Stomach (tissue), 4 donors: Measurements from ENCODE around the gene BMPR1B.

Source experiments
- POLR2AphosphoS5 ChIP-seq, 3 donors: sonication (generic); formaldehyde crosslinking; IDR thresholded peaks; one replicate each; pipeline ENCODE4 v1.6.1; 2016; ENCODE audit warnings: antibody characterized with exemption in 3 of 3
- TF ChIP-seq, protein P1 (sequence below), 7 experiments: fragments of 450-650 bp in 4 of 7; fragments of 200-600 bp in 3 of 7; sonication (generic) in 3 of 7; IDR thresholded peaks; one replicate each; pipeline ENCODE4 v1.5.1; 2016 to 2019; ENCODE audit warnings: antibody characterized with exemption in 7 of 7, control low read depth in 2 of 7, mild to moderate bottlenecking in 1 of 7

DNA sequence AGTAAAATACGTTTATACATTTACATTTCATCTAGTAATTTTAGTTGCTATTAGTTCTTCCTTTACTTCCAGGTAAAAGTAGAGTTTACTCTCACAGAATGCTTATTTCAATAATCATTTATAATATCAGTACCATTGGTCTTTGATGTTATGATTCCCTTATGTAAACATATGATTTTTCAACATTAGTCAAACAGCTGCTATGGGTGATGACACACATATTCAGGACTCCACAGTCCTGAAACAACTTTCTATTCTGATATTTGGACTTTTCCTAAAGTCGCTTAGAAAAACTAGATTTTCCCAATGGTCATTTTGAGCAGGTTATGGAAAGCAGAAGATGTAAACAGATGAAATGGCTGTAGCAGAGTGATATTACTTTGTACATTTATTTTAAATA, 421.2 kb downstream of the BMPR1B start:
- TF ChIP-seq, protein P1, sequence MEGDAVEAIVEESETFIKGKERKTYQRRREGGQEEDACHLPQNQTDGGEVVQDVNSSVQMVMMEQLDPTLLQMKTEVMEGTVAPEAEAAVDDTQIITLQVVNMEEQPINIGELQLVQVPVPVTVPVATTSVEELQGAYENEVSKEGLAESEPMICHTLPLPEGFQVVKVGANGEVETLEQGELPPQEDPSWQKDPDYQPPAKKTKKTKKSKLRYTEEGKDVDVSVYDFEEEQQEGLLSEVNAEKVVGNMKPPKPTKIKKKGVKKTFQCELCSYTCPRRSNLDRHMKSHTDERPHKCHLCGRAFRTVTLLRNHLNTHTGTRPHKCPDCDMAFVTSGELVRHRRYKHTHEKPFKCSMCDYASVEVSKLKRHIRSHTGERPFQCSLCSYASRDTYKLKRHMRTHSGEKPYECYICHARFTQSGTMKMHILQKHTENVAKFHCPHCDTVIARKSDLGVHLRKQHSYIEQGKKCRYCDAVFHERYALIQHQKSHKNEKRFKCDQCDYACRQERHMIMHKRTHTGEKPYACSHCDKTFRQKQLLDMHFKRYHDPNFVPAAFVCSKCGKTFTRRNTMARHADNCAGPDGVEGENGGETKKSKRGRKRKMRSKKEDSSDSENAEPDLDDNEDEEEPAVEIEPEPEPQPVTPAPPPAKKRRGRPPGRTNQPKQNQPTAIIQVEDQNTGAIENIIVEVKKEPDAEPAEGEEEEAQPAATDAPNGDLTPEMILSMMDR (IDR thresholded peaks at IDR 0.05): no peak
- TF ChIP-seq POLR2AphosphoS5 (IDR thresholded peaks at IDR 0.05): no peak
